Stromal cell of bone marrow (primary cell): ENCODE results near the gene CENPO.

Experiments used
- DNase-seq: peaks from one replicate; pipeline ENCODE4 v3.0.0-alpha.2; 2012; ENCODE audit warnings: low read depth

CENPO gene

GRCh38 chr2:24837996-24838513, 44.8 kb downstream of the CENPO start:
- no peak for DNase-seq

- no peak for DNase-seq
These were observed 45.3 kb downstream of the CENPO start for GRCh38 chr2:24838541-24838940.

- DNase-seq, result no peak
These were observed 46.5 kb downstream of the CENPO start for GRCh38 chr2:24839729-24840128.

GRCh38 chr2:24840164-24840869, 47.1 kb downstream of the CENPO start:
- no peak for DNase-seq

GRCh38 chr2:24840962-24841945, 48.0 kb downstream of the CENPO start:
- DNase-seq, result no peak

GRCh38 chr2:24842081-24843050, 49.1 kb downstream of the CENPO start:
- DNase-seq, result no peak

GRCh38 chr2:24843330-24843860, 50.2 kb downstream of the CENPO start:
- no peak for DNase-seq

- no peak for DNase-seq
These were observed 50.9 kb downstream of the CENPO start for GRCh38 chr2:24844023-24844685.

- no peak for DNase-seq
These were observed 52.5 kb downstream of the CENPO start for GRCh38 chr2:24845691-24846090.

GRCh38 chr2:24850944-24851343, 57.7 kb downstream of the CENPO start:
- DNase-seq, result no peak

- DNase-seq, result no peak
These were observed 58.8 kb downstream of the CENPO start for GRCh38 chr2:24852026-24852425.

GRCh38 chr2:24852431-24853020, 59.3 kb downstream of the CENPO start:
- no peak for DNase-seq

GRCh38 chr2:24853046-24853445, 59.8 kb downstream of the CENPO start:
- no peak for DNase-seq

GRCh38 chr2:24853996-24854395, 60.8 kb downstream of the CENPO start:
- DNase-seq, result no peak

- DNase-seq, result no peak
These were observed 61.9 kb downstream of the CENPO start for GRCh38 chr2:24855022-24855622.

- DNase-seq, result peak; percentile 43
These were observed 62.5 kb downstream of the CENPO start for GRCh38 chr2:24855726-24856125.

- no peak for DNase-seq
These were observed 63.6 kb downstream of the CENPO start for GRCh38 chr2:24856791-24857211.

GRCh38 chr2:24857746-24858145, 64.5 kb downstream of the CENPO start:
- DNase-seq, result no peak

- no peak for DNase-seq
These were observed 65.8 kb downstream of the CENPO start for GRCh38 chr2:24858996-24859395.
